Measurements from ENCODE around the gene ZC3H4.
"Not testable (repeated sequence)": the region's sequence is repeated elsewhere in the genome, so short reads cannot be mapped to it uniquely, and the experiment has no call there.

Gene ZC3H4

DNA sequence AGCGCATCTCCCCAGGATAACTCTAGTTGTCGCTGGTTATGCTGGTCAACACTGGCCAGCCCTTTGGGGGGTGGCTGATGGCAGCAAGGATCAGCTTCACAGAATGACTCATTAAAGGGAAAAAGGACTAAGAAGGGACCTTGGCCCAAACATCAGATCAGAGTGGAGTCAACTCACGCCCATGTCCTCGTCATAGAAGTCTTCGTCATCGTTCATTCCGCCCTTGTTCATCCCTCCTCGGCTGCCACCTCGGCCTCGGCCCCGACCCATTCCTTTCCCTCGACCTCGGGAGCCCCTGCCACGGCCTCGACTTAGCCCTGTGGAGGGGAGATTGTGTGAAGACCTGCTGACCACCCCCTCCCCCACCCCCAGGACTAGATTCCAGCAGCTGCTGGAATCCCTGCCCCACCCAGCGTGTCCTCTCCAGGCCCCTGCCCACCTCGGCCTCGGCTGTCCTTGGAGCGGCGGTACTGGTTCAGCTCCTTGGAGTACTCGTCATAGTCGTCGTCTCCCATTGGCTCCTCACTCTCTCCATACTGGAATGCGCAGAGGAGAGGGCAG is 28.6 kb downstream of the ZC3H4 start:
- no peak for DNase-seq (ENCODE audit: low spot score)

DNA sequence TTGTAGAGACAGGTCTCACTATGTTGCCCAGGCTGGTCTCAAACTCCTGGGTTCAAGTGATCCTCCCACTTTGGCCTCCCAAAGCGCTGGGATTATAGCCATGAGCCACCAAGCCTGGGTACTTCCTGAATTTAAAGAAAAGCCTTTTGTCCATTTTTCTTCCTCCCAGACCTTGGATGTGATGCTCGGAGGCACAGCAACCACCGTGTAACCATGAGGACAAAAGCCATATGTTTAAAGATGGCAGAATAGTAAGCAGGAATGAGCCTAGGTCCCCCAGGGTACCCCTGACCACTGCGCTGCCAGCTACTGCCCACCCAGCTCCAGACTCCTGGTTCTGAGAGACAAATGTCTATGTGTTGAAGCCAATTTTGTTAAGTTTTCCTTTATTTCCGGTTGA is 31.1 kb downstream of the ZC3H4 start:
- DNase-seq (ENCODE audit: low spot score): no peak

DNA sequence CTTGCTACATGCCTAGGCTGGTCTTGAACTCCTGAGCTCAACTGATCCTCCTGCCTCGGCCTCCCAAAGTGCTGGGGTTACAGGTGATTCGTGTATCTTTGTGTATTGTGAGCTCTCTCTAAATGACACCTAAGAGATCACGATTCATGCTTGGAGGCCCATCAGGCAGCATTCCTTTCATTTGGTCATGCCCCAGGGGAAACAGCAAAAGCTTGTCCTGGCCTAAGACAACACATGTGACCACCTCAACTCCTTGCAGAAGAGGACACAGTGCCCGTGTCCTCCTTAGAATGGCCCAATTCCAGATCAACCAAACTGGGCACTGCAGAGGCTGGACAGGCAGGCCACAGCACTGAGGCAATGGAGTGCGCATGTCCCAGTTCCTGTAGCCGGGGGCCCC is 32.5 kb downstream of the ZC3H4 start:
- DNase-seq (ENCODE audit: low spot score): no peak

- not testable (repeated sequence) for DNase-seq (ENCODE audit: low spot score)
Measured at GRCh38 chr19:47078351-47078750, 35.2 kb downstream of the ZC3H4 start.

GRCh38 chr19:47075941-47076340 is 37.6 kb downstream of the ZC3H4 start:
- no peak for DNase-seq (ENCODE audit: low spot score)

- no peak for DNase-seq (ENCODE audit: low spot score)
Measured at GRCh38 chr19:47075179-47075810, 38.3 kb downstream of the ZC3H4 start.

- DNase-seq (ENCODE audit: low spot score): no peak
Measured at GRCh38 chr19:47074621-47075020, 39.0 kb downstream of the ZC3H4 start.

- no peak for DNase-seq (ENCODE audit: low spot score)
Measured at GRCh38 chr19:47073574-47073973, 40.0 kb downstream of the ZC3H4 start.

GRCh38 chr19:47072323-47072722 is 41.3 kb downstream of the ZC3H4 start:
- DNase-seq (ENCODE audit: low spot score): no peak

DNA sequence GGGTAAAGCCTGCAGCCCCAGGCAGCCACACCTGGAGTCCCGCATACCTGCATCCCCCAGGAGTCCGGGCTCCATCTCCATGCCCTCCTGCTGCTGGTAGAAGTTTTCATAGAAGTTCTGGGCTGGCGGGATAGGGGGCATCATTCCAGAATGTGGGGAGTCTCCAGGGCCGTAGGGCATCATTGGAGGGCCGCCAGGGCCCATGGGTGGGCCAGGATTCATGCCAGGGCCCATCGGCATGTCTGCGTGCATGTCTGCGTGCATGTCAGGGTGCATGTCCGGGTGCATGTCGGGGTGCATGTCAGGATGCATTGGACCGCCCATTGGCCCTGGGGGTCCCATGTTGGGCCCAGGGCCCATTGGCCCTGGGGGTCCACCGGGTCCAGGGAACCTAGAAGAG is 41.8 kb downstream of the ZC3H4 start:
- no peak for DNase-seq (ENCODE audit: low spot score)

DNA sequence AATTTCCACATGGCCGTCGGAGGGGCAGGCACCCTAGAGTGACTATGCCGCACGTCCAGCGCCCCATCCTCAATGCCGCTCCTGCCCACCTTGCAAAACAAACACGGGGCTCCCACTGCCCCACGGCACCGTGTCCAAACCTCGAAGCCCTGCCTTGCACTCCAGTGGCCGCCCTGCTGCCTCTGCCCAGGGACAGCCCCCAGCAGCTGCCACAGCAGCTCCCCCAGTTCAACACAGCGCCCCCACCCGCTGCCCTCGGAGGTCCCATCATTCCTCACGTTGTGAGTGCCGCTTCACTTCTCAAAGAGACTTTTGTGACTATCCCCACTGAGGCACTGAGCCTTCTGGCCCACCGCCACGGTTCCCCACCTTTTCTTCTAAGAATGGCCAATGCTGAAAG is 42.8 kb downstream of the ZC3H4 start:
- DNase-seq (ENCODE audit: low spot score): no peak

DNA sequence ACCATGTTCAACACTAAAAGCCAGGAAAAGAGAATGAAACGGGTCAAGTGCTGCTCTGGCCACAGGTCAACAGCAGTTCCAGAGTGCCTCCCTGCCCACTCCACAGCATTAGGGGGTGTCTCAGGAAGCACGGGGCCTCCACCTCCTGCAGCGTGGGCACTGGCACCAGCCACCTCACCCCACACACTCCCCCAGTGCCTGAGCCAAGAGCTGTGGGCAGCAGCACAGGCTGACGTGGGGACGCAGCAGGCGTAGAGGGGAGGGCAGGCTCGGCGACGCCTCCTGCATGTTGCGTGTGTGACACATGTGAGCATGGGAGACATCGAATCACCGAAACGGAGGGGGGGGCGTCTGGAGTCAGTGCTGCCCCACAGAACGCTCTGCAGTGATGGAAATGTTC is 43.8 kb downstream of the ZC3H4 start:
- DNase-seq (ENCODE audit: low spot score): no peak

- DNase-seq (ENCODE audit: low spot score): no peak
Measured at GRCh38 chr19:47068876-47069406, 44.6 kb downstream of the ZC3H4 start.

GRCh38 chr19:47068246-47068645 is 45.3 kb downstream of the ZC3H4 start:
- DNase-seq (ENCODE audit: low spot score): no peak

GRCh38 chr19:47067215-47067847 is 46.2 kb downstream of the ZC3H4 start:
- DNase-seq (ENCODE audit: low spot score): no peak

GRCh38 chr19:47066376-47067214 is 47.0 kb downstream of the ZC3H4 start:
- no peak for DNase-seq (ENCODE audit: low spot score)

DNA sequence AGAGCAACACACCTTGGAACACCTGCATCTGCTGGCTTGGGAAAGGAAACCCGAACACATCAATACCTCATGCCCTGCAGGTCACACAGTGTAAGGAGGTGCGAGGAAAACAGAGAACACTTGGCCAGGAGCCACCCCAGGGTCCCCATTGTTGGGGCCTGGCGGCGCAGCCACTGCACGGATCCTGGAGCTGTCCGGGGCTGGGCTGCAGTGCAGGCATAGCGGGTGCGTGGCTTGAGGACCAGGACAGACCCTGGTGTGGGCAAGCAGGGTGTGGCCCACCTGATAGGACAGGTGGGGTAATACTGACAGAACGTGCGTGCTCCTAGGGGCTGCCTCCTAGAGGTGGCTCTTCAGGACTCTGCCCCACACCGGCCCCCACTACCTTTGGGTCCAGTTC is 48.3 kb downstream of the ZC3H4 start:
- DNase-seq (ENCODE audit: low spot score): no peak

- DNase-seq (ENCODE audit: low spot score): no peak
Measured at GRCh38 chr19:47063874-47064273, 49.7 kb downstream of the ZC3H4 start.

DNA sequence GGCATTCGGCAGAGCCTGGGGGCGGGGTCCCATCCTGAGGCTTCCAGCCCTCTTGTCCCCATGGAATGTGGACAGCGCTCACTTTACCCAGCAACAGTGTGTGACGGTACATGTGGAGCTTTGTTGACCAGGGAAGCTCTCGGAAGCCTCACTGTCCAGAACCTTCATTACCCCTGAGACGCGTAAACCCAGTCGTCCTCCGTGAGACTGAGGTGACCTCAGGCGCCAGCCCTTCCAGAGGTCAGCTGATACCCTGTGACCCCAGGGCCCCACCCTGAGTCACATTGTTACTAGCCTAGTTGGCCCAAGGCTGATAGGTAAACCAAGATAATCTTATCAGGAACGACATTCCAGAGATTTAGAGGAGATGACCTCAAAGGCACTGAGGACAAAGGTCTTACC is 55.0 kb downstream of the ZC3H4 start:
- DNase-seq (ENCODE audit: low spot score): no peak

GRCh38 chr19:47057328-47057727 is 56.2 kb downstream of the ZC3H4 start:
- DNase-seq (ENCODE audit: low spot score): no peak

DNA sequence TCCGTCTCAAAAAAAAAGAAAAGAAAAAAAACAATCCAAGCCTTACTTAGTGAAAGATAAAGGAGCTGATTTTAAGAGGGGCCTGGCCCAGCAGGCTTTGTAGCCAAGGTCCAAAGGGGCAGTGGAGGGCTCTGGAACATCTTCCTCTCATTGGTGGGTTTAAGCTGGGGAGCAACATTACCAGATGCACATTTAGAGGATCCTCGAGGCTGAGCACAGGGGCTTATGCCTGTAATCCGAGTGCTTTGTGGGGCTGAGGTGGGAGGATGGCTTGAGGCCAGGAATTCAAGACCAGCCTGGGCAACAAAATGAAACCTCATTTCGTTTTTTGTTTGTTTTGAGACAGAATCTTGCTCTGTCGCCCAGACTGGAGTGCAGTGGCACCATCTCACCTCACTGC is 57.2 kb downstream of the ZC3H4 start:
- no peak for DNase-seq (ENCODE audit: low spot score)

- not testable (repeated sequence) for DNase-seq (ENCODE audit: low spot score)
Measured at GRCh38 chr19:47050562-47050961, 63.0 kb downstream of the ZC3H4 start.

DNA sequence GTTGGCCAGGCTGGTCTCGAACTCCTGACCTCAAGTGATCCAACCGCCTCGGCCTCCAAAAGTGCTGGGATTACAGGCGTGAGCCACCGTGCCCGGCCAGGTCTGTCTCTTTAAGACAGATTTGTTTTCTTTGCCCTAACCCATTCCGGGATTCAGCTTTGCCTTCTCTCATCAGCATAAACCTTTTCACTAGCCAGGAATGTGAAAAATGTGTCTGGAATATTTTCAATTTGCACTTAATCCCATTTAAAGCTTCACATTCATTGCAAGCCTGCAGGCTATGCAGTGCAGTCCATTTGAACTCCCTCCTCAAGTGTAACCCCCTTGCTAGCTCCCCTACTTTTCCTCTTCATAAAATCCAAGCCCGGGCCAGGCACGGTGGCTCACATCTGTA is 64.3 kb downstream of the ZC3H4 start:
- no peak for DNase-seq (ENCODE audit: low spot score)

Measured in hematopoietic multipotent progenitor cell treated with erythropoietin and hydrocortisone succinate and interleukin-3 and kit ligand, for 15 days (in vitro differentiated cells).